Panc1 (cell line): ENCODE measurements around the gene PCDHGA1. TPM values are rescaled to one million over a fixed set of nuclear protein-coding genes. Genes with fewer than 3 reads are reported as not detected.
A peak's percentile ranks its signal among the peaks of the same experiment; 100 is the strongest.

Experiments
- ATAC-seq: fragments of 200-7000 bp; cut with Tn5 transposase; 2 replicates; pipeline ENCODE4 v1.9.1; 2020; ENCODE audit warnings: mild to moderate bottlenecking, moderate library complexity
- BruUV-seq: library from RNA; stranded (reverse); fragments of 400-500 nt; replicated peaks from 2 replicates; lab custom pipeline; 2021; lab: Mats Ljungman, UMichigan
- CTCF ChIA-PET: fragments of 300-600 bp; sonication (Branson Sonifier 250); formaldehyde crosslinking; loops from one replicate; lab custom pipeline; 2022; ENCODE audit warnings: antibody characterized with exemption; lab: Charles Lee
- POLR2A ChIA-PET: fragments of 300-600 bp; sonication (Branson Sonifier 250); formaldehyde crosslinking; loops from one replicate; lab custom pipeline; 2022; ENCODE audit warnings: antibody characterized with exemption; lab: Charles Lee
- DNase-seq: peaks from one replicate; pipeline ENCODE4 v3.0.0-alpha.2; 2010; ENCODE audit warnings: low read depth, low spot score
- H3K27ac ChIP-seq: 2 replicates; pipeline ENCODE4 v1.5.1; 2011; ENCODE audit warnings: mild to moderate bottlenecking, low read length, inconsistent platforms
- H3K27me3 ChIP-seq: fragments of 200-500 bp; sonication (Bioruptor generic); 2 replicates; pipeline ENCODE4 v1.6.0; 2014; ENCODE audit warnings: low read length, inconsistent platforms; ENCODE audit not compliant: control insufficient read depth, insufficient read depth
- H3K36me3 ChIP-seq: fragments of 200-500 bp; sonication (Bioruptor generic); 2 replicates; pipeline ENCODE4 v1.5.1; 2014; ENCODE audit warnings: inconsistent platforms, mild to moderate bottlenecking, low read length, moderate library complexity; ENCODE audit not compliant: control insufficient read depth, insufficient read depth
- H3K4me1 ChIP-seq: 2 replicates; pipeline ENCODE4 v1.5.1; 2011; ENCODE audit warnings: inconsistent platforms, mild to moderate bottlenecking, low read length, moderate library complexity; ENCODE audit not compliant: control insufficient read depth, insufficient read depth
- H3K4me3 ChIP-seq, 2 experiments: 2 replicates each; pipeline ENCODE4 v1.5.1; 2011 to 2012; ENCODE audit warnings: low read depth in 2 of 2, low read length in 2 of 2, mild to moderate bottlenecking in 2 of 2, inconsistent platforms in 1 of 2, moderate library complexity in 1 of 2
- H3K9me3 ChIP-seq: fragments of 200-500 bp; sonication (Bioruptor generic); 2 replicates; pipeline ENCODE4 v1.5.1; 2014; ENCODE audit warnings: low read depth, mild to moderate bottlenecking, inconsistent platforms, low read length, moderate library complexity; ENCODE audit not compliant: control insufficient read depth, insufficient read depth
- POLR2AphosphoS5 ChIP-seq: IDR thresholded peaks from 2 replicates; pipeline ENCODE4 v1.6.1; 2012; ENCODE audit warnings: mild to moderate bottlenecking, low read depth, low read length, moderate library complexity
- SIN3A ChIP-seq: IDR thresholded peaks from 2 replicates; pipeline ENCODE4 v1.6.1; 2012; ENCODE audit warnings: low read depth, mild to moderate bottlenecking, low read length, moderate library complexity, borderline replicate concordance; ENCODE audit not compliant: insufficient read depth
- TCF7L2 ChIP-seq: IDR thresholded peaks from 2 replicates; pipeline ENCODE4 v1.6.1; 2011; ENCODE audit warnings: mild to moderate bottlenecking, low read depth, low read length, inconsistent platforms
- in situ Hi-C: cut with HindIII; loops from 2 replicates; pipeline ENCODE4 v1.10.0; 2016; ENCODE audit warnings: low sequenced_read_pairs, low pct_unique_long_range_greater_than_20kb
- intact Hi-C: fragments of 100-400 bp; cut with micrococcal nuclease; formaldehyde crosslinking; loops from one replicate; pipeline ENCODE4 v1.10.0; 2022; ENCODE audit not compliant: unreplicated experiment
- total RNA-seq: library from RNA; stranded (reverse); gene quantifications from one replicate; pipeline ENCODE4 v1.2.1, GENCODE V29; 2021; ENCODE audit not compliant: unreplicated experiment
- TF ChIP-seq, protein P1 (sequence below): fragments of 450-650 bp; IDR thresholded peaks from 2 replicates; pipeline ENCODE4 v1.5.1; 2017; ENCODE audit warnings: mild to moderate bottlenecking
- TF ChIP-seq, protein P2 (sequence below), 2 experiments: IDR thresholded peaks; 2 replicates each; pipeline ENCODE4 v1.6.1; 2011 to 2012; ENCODE audit warnings: low read depth in 2 of 2, control low read depth in 1 of 2, low read length in 1 of 2, mild to moderate bottlenecking in 1 of 2, moderate library complexity in 1 of 2; ENCODE audit not compliant: insufficient read depth in 1 of 2

The PCDHGA1 gene
- total RNA-seq, 1 experiment from 2014 or later, result 0.92 TPM

DNA sequence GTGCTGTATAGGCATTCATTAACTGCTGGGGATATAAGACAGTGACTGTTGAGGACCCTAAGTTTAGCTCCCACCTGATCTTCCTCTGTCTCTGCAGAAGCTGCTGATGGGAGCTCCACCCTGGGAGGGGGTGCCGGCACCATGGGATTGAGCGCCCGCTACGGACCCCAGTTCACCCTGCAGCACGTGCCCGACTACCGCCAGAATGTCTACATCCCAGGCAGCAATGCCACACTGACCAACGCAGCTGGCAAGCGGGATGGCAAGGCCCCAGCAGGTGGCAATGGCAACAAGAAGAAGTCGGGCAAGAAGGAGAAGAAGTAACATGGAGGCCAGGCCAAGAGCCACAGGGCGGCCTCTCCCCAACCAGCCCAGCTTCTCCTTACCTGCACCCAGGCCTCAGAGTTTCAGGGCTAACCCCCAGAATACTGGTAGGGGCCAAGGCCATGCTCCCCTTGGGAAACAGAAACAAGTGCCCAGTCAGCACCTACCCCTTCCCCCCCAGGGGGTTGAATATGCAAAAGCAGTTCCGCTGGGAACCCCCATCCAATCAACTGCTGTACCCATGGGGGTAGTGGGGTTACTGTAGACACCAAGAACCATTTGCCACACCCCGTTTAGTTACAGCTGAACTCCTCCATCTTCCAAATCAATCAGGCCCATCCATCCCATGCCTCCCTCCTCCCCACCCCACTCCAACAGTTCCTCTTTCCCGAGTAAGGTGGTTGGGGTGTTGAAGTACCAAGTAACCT lies 180.7 kb downstream of the PCDHGA1 start:
- Histone ChIP-seq H3K9me3 (no peaks in the 10 kb centered on the region), H3K4me1 (peaks cover 31% of the 10 kb centered on the region), H3K36me3 (no peaks in the 10 kb centered on the region), H3K4me3 (no peak overlapping the region), H3K27me3 (no peaks in the 10 kb centered on the region), H3K27ac (no peak overlapping the region)
- BruUV-seq, result no TSS peak
- intact Hi-C loops, result no loop called here
- TF ChIP-seq SIN3A, result no peak
- no peak for TF ChIP-seq TCF7L2
- TF ChIP-seq, protein P1, sequence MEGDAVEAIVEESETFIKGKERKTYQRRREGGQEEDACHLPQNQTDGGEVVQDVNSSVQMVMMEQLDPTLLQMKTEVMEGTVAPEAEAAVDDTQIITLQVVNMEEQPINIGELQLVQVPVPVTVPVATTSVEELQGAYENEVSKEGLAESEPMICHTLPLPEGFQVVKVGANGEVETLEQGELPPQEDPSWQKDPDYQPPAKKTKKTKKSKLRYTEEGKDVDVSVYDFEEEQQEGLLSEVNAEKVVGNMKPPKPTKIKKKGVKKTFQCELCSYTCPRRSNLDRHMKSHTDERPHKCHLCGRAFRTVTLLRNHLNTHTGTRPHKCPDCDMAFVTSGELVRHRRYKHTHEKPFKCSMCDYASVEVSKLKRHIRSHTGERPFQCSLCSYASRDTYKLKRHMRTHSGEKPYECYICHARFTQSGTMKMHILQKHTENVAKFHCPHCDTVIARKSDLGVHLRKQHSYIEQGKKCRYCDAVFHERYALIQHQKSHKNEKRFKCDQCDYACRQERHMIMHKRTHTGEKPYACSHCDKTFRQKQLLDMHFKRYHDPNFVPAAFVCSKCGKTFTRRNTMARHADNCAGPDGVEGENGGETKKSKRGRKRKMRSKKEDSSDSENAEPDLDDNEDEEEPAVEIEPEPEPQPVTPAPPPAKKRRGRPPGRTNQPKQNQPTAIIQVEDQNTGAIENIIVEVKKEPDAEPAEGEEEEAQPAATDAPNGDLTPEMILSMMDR, result no peak
- TF ChIP-seq, protein P2, sequence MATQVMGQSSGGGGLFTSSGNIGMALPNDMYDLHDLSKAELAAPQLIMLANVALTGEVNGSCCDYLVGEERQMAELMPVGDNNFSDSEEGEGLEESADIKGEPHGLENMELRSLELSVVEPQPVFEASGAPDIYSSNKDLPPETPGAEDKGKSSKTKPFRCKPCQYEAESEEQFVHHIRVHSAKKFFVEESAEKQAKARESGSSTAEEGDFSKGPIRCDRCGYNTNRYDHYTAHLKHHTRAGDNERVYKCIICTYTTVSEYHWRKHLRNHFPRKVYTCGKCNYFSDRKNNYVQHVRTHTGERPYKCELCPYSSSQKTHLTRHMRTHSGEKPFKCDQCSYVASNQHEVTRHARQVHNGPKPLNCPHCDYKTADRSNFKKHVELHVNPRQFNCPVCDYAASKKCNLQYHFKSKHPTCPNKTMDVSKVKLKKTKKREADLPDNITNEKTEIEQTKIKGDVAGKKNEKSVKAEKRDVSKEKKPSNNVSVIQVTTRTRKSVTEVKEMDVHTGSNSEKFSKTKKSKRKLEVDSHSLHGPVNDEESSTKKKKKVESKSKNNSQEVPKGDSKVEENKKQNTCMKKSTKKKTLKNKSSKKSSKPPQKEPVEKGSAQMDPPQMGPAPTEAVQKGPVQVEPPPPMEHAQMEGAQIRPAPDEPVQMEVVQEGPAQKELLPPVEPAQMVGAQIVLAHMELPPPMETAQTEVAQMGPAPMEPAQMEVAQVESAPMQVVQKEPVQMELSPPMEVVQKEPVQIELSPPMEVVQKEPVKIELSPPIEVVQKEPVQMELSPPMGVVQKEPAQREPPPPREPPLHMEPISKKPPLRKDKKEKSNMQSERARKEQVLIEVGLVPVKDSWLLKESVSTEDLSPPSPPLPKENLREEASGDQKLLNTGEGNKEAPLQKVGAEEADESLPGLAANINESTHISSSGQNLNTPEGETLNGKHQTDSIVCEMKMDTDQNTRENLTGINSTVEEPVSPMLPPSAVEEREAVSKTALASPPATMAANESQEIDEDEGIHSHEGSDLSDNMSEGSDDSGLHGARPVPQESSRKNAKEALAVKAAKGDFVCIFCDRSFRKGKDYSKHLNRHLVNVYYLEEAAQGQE (IDR thresholded peaks at IDR 0.05; ENCODE audit: insufficient read depth in 1 of 2, low read depth in 2 of 2, low read length in 1 of 2), result no peak
- TF ChIP-seq POLR2AphosphoS5, result no peak
- no peak for ATAC-seq
- DNase-seq, result no peak
- ChIA-PET CTCF (interaction anchor here (0.7 kb wide), 1 partner anchor 576 kb away, joined by 3 read pairs; no protein-coding TSS in a partner anchor), POLR2A (no interaction called here)
- in situ Hi-C loops, result no loop called here

DNA sequence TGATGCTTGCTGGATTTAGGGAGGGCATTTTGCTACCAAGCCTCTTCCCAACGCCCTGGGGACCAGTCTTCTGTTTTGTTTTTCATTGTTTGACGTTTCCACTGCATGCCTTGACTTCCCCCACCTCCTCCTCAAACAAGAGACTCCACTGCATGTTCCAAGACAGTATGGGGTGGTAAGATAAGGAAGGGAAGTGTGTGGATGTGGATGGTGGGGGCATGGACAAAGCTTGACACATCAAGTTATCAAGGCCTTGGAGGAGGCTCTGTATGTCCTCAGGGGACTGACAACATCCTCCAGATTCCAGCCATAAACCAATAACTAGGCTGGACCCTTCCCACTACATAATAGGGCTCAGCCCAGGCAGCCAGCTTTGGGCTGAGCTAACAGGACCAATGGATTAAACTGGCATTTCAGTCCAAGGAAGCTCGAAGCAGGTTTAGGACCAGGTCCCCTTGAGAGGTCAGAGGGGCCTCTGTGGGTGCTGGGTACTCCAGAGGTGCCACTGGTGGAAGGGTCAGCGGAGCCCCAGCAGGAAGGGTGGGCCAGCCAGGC lies 181.5 kb downstream of the PCDHGA1 start:
- POLR2A ChIA-PET, result no interaction called here
- CTCF ChIA-PET, result interaction anchor here (1.0 to 1.7 kb wide), 2 partner anchors 94 to 99 kb away, joined by 4 read pairs; partner anchors contain the start of genes PCDHGA10 and PCDHGB7
- in situ Hi-C loops, result no loop called here
- Histone ChIP-seq H3K27me3 (no peaks in the 10 kb centered on the region), H3K36me3 (no peaks in the 10 kb centered on the region; the same call in 1 of the 2 replicates), H3K4me3 (no peak overlapping the region), H3K27ac (no peak overlapping the region), H3K4me1 (peaks cover 31% of the 10 kb centered on the region), H3K9me3 (no peaks in the 10 kb centered on the region)
- TSS peak; percentile 90 for BruUV-seq
- intact Hi-C loops, result no loop called here
- ATAC-seq (no peak), DNase-seq (no peak)
- TF ChIP-seq, protein P2 (IDR thresholded peaks at IDR 0.05; ENCODE audit: insufficient read depth in 1 of 2, low read depth in 2 of 2, low read length in 1 of 2), result no peak
- TF ChIP-seq POLR2AphosphoS5 (no peak), SIN3A (no peak), TCF7L2 (no peak)
- TF ChIP-seq, protein P1, result no peak
